HG02852 (cell line): ENCODE results near the gene EFHC1.
A peak's percentile ranks its signal among the peaks of the same experiment; 100 is the strongest.

Experiments used
- ATAC-seq: cut with Tn5 transposase; IDR thresholded peaks from one replicate; pipeline ENCODE4 v1.9.1; 2021; ENCODE audit warnings: mild to moderate bottlenecking, moderate library complexity; ENCODE audit not compliant: unreplicated experiment

The EFHC1 gene

DNA sequence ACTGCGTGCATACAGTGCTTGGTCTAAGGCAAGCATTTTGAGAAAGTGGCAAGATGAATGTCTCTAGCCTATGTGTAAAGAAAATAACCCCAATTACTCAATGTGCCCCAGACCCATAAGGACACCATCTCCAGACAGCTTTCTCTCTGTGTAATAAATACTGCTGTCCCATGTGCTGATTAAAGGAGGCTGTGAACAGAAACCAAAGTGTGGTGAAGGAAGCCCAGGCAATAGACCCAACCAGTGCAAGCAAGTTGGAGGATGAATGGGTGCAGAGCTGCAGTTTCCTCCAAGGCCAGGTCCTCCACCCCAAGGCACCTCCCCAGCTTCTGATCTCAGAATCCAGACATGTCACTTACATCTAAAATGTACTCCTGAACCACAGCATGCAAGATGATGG lies 96.1 kb downstream of the EFHC1 start:
- no peak for ATAC-seq

DNA sequence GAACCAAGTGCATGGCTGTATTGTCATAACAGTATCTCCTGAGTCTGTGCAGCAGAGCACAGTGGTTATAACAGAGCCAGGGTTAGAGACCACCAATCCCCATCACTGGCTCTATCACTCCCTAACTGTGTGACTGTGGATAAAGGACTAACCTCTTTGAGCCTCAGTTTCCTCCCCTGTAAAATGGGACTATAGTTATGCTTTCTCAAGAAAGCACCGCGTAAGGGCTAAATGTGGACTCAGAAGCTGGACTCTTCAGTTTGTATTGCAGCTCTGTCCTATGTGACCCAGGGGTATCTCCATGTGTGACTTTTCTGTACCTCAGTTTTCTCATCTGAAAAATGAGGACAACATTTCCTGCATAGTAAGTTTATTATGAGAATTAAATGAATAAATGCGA lies 96.8 kb downstream of the EFHC1 start:
- no peak for ATAC-seq

DNA sequence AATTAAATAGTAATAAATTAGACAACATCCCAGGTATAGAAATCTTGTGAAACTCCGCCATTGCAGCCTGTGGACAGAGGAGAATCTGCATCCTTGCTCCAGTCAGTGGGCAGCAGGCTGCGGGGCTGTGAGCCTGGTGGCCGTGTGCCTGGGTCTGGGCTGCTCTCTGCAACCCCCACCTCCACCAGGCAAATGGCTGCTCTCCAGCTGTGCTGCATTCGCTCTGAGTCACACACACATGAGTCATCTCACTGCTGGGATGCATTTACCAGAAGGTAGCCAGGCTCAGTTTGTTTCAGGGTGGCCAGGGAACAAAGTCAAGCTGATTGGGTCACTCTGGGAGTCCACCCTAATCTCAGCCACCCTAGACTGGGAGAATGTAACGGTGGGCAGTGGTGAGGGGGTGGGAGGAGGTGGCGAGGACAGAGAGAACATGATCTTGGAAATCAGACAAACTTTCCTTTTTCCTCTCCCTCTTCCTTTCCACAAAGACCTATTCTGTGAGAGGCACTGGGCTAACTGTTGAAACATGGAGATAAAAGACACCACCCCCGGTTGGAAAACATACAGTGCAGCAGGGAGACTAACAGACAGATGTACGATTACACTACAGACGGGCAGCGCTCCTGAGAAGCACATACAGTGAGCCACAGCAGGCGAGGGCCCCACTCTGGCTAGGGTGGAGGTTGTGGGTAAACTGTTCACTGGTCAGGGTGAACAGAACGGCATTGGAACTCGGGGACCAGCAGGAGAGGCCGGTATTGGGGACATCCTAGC lies 97.5 kb downstream of the EFHC1 start:
- ATAC-seq = peak; percentile 97

DNA sequence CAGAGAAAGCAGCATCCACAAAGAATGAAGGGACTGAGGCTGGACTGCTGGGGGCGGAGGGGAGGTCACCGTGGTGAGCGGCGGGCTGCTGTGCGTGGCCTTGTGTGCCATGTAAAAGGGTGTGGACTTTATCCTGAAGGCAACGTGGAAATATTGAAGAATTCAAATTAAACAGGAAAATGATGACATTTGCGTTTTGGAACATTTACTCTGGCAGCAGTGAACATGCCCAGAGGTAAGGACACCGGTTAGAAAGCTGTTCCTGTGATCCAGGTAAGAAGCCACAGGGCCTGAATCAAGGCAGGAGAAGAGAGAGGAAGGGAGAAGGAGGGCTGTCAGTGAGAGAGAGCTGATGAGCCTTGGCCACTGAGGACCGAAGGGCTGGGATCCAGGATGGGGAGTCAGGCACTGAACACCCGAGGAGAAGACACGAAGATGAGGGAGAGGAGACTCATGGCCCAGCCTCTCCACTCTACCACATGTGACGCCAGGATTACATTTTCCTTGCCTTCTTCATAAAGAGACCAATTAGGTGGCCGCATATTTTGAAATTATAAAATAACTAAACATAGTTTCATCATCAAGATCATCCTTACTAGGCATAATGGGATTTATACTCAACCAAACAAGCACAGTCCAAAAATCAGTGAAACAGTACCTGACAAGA lies 98.3 kb downstream of the EFHC1 start:
- ATAC-seq = no peak

DNA sequence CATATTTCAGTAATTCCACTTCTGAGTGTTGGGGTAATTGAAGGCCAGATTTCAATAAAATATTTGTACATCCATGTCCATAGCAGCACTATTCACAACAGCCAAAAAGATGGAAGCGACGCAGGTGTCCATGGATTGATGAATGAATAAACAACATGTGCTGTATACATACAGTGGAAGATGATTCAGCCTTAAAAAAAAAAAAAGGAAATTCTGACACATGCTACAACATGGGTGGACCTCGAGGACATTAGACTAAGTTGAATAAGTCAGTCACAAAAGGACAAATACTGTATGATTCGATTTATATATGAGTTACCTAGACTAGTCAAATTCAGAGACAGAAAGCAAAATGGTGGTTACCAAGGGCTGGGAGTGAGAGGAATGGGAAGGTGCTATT lies 99.5 kb downstream of the EFHC1 start:
- ATAC-seq = no peak

DNA sequence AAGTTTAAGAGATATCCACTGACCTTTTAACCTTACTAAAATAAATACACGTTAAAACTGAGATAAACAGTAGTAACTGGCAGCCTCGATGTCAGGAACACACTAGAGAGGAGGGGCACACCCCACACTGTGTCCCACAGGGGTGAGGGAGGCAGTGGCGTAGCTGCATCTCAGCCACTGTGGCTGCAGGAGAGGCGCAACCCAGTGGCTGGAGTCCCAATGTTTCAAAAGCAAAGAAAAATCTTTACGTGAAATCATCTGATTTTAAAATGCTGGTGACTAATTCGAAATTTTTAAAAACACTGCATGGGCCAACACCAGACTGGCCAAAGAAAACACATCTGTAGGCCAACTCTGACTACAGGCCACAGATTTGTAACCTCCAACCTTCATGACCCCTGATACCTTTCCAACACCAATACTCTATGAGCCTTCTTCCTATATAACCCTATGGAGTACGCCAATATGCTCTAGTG lies 102.0 kb downstream of the EFHC1 start:
- no peak for ATAC-seq

DNA sequence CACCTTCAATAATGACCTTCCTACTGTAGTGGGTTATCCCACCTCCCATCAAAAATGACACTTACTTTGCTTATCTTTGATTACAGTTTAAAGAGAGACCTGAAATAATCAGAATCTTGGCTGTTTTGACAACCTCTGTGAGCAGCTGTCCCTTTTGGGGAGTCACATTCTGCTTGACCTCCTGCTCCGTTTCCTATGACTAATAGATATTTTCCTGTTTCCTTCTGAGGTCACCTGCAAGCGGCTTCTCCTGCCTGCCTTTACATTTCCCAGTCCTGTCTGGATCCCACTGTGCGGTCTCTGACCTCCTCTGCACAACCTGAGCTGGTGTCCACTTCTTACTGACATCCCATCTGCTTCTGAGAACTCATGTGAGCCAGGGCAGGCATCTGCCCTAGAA lies 102.5 kb downstream of the EFHC1 start:
- ATAC-seq = no peak

DNA sequence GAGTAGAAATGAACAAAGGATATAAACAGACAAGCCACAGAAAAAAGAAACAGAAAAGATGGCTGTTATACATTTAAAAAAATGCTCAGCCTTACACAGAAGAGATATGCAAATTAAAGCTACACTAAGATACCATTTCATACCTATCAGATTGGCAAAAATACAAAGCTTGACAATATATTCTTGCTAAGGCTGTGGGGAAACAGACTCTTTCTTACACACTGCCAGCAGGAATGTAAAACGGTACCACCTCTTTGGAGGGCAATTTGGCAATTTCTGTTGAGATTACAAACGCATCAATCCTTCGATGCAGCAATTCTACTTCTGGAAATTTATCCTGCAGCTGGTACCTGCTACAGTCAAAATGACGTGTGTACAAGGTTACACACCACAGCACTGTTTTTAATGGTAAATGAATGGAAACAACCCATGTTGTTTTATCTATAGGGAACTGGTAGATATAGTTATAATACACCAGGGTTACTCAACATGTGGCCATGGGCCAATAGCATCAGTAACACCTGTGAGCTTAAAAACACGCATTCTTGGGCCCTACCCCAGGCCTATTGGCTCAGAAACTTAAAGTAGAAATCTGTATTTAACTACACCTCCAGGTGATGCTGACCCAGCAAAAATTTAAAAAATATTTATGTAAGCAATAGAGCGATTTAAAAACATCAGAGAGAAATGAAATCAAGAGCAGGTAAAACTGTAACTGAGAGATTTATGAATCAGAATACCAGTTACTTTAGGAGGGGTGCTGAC lies 103.4 kb downstream of the EFHC1 start:
- ATAC-seq = no peak

DNA sequence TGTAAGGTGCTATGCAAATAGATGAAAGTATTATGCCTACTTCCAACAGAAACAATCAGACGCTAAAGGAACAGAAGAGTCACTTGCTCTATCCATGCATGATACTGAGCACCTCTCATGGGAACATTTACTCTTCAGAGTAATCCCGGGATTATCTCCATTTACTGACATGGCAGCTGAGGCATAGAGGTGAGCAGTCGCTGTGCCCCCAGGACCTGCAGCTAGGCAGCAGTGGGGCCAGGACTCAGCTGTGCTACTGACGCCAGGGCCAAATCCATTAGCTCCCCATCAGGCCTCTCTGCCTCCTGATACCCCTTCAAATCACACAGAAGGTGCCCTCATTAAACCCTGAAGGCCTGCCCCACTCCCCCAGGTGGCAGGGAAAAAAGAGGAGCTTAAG lies 104.8 kb downstream of the EFHC1 start:
- ATAC-seq = no peak

DNA sequence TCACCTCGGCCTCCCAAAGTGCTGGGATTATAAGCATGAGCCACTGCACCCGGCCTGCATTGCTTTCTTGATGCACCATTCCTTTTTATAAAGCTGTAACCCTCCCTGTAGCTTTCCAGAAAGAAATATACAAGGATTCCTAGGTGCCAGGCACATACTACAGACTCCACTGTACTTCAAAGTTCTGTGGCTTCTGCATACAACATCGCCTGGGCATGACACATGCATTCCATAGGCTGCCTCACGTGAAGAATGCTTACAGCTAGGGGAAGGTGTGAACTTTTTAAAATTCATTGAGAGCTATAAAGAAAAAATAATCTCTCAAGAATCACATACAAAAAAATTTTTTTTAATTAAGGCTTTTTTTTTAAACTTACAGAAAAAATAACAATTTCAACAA lies 106.5 kb downstream of the EFHC1 start:
- no peak for ATAC-seq

DNA sequence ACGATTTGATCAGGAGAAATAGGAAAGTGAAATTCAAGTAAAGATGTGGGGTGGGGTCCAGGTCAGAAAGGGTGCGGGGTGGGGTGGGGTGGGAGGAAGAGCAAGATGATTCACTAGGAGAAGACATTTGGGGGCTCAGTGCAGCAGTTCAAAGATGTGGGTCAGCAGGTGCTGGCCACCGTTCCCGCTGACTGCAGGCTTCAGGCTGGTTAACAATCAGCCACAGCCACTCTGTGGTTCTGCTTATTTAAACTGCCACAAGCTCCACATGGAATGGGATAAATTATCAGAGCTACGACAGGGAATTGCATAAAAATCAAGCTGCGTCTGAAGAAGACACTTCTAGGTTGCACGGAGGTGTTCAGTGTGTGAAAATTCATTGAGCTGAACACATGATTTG lies 107.3 kb downstream of the EFHC1 start:
- ATAC-seq = no peak

DNA sequence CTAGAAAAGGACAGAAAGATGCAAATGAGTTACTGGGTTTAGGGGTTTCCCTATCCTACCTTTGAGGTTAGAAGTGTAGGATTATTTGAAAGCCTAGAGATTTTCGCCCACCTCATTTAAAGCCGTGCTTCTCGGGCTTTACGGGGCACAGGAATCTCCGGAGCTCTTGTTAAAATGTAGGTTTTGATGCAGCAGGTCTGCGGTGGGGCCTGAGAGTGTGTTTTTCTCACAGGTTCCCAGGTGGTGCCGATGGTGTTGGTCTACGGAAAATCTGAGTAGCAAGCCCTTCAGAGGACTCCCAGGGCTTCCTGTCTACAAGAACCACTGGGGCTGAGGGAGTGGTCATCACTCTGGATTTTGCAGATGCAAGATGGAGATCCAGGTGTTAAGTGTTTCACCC lies 109.2 kb downstream of the EFHC1 start:
- no peak for ATAC-seq

DNA sequence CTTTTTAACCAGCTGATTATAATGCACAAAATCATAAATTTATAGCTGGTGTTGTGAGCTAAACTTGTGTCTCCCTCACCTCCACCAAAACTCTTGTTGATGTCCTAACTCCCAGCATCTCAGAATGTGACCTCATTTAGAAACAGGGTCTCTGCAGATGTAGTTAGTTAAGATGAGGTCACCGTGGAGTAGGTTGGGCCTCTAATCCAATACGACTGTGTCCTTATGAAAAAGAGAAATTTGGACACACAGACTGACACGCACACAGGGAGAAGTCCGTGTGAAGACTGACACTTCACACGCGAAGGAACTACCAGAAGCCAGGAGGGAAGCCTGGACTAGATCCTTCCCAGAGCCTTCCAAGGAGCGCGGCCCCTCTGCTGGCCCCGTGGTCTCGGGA lies 110.2 kb downstream of the EFHC1 start:
- no peak for ATAC-seq

DNA sequence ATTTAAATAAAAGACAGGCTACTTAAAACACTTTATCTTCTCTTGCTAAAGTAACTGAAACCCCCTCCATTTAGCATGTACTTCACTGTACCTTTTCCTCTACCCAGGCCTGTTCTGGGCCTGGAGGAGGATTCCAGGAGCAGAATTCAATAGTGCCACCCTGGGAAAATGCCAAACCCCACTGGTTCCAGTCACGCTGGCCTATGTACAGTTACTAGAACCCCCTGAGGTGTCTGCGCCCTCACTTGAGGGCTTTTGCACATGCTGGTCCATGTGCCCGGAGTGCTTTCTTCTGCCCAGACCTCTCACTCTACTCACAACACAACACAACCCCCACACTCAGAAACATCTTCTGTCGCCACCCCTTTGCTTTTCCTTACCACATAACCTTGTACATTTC lies 111.3 kb downstream of the EFHC1 start:
- ATAC-seq = no peak

DNA sequence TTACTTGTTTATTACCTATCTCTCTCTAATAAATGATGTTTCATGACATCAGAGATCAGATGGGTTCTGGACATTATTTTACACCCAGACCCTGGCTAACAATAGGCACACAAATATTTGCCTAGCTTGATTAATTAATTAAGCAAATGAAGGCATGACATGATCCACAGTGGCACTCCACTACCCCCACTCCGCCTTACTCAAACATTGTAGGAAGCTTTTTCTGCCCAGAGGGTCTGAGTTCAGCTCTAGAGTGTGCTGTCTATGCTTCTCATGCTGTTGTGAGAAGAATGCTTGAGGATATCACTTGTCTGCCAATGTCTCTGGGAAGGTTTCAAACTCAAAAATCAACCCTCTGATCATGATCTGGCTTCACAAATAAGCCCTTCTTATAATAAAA lies 111.7 kb downstream of the EFHC1 start:
- ATAC-seq = no peak

DNA sequence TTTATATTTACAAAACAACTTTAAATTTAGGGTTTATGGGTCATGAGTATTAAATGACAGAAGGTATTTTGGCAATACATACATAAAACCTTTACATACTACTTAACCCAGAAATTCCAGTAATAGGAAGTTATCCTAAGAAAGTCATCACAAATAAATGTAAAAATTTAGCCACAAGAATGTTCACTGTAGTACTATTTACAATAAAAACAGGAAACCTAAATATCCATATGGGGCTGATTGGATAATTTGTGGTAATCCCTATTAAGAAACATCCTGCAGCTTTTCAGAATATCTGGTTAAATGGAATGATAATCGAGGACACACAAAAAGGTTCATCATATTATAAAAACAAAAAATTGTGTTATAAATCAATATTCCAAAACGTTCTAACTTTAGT lies 112.3 kb downstream of the EFHC1 start:
- no peak for ATAC-seq

DNA sequence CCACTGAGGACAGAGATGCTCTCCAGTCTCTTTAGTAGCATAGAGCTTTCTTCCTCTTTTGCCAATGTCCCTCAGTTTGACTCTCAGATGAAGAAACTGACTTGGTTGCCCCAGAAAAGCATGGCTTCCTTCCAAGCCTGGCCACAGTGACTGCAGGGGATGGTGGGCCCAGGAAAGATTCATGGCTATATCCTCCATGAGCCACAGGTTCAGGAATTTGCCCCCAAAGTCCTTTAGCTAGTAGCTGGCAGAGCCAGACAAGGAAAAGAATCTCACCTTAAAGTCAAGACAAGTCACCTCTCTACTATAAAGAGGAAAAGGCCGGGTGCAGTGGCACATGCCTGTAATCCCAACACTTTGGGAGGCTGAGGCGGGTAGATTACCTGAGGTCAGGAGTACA lies 113.3 kb downstream of the EFHC1 start:
- no peak for ATAC-seq

DNA sequence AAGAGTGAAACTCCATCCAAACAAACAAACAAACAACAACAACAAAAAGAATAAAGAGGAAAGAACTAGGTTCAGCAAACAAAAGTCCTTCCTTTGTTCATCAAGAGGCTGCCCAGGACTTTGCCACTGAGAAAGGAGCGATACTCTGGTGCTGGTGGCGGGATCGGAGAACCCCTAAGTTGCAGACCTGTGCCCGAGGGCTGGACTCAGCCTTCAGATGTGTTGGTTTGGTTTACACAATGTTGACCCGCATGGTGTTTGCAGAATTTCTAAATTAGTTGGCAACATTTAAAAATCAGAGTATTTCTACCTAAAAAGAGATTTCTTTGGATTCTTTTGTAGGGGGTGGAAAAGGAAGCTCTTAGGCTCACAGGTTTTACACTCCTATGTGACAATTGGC lies 114.2 kb downstream of the EFHC1 start:
- ATAC-seq = no peak

DNA sequence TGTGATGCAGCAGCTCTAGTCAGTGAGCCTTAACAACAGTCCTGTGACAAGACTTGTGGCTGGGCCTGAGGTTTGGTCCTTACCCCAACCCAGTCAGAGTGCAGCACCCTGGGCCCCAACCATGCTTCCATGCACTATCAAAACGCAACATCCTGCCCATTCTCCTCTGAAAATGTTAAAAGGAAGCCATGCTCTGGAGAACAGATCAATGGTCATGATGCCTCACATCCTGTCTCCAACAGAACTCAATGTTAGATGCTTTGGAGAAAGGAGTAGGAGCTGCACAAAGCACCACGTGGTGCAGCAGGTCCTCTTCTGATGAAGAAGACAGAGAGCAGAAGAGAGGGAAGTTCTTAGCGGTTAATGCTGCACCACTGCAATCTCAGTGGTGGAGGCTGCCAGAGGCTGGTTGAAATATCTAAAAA lies 114.8 kb downstream of the EFHC1 start:
- peak; percentile 40 for ATAC-seq

DNA sequence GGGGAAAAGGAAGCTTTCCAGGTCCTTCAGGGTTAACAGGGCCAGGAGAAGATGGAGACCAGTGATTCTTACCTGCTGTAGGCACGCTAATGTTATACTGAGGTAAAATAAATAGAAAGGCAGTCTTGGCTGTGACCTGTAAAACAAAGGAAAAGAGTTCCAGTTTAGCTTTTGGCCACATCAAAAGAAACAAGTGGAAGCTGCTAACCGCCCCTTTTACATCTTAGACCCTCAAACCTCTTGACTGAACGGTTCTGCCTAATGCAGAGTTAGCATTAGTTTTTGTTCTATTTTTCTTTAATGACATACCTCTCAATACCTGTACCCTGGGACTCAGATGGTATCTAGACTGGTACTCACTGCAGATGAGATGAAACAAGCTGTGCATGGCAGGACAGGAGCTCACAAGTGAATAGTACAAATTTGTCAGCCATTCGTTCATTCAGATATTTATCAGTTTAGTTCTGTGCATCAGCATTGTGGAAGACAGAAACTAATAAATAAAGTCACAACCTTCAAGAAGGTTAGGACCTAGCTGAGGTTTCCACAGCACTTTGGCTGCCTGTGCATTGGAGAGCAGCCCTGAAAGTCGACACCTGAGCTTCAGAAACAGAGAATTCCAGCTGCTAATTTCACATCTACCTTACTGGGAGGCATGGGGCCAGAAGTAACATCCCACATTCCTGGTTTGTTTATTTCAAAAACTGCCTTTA lies 115.7 kb downstream of the EFHC1 start:
- ATAC-seq = peak; percentile 3

DNA sequence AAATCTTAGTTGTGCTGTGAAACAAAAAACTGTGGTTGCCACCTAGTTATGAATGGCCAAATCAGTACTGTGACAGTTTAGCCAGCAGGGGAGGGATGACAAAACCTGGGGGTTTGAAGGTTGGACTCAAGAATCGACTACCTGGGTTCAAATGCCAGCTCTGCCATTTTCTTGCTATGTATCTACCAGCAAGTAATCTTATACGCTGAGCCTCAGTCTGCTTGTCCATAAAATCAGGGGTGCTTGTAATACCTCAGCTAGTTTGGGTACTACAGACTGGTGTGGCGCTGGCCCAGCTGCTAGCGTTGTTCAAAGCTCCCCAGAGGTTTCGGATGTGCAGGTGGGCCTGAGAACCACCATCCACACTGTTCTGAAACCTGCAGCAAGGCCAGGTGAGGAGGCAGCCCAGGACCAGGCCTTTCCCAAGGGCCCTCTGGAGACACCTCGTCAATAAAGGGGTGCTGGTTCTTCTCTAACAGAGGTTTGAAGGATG lies 116.3 kb downstream of the EFHC1 start:
- ATAC-seq = peak; percentile 35
